ENCODE measurements around the gene COX10. TPM values are rescaled to one million over a fixed set of nuclear protein-coding genes. Genes with fewer than 3 reads are reported as not detected.
"Not testable (repeated sequence)": the region's sequence is repeated elsewhere in the genome, so short reads cannot be mapped to it uniquely, and the experiment has no call there.

The COX10 gene
- total RNA-seq, 1 donor from 2014 or later = 16.8 TPM

DNA sequence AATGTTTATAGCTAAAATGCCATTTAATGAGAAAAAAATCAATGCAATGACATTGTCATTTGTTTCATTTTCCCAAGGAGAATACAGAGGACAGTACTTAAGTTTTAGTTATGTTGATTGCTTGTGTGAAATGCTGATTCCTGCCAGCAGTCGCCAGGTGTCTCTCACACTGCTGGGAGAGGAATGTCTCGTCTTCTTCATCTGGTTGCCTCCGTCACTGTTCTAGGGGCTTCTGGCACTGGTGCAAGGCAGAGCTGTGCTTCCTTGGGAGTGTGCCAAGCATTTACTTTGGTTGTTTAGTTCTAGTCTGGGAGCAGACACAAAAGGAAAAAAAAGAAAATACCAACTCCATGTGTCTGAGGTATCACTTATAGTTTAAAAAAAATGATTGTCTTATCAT, 107.7 kb downstream of the COX10 start:
- not testable (repeated sequence) for DNase-seq (ENCODE audit: low spot score)

GRCh38 chr17:14177801-14178200, 108.5 kb downstream of the COX10 start:
- DNase-seq (ENCODE audit: low spot score) = not testable (repeated sequence)

DNA sequence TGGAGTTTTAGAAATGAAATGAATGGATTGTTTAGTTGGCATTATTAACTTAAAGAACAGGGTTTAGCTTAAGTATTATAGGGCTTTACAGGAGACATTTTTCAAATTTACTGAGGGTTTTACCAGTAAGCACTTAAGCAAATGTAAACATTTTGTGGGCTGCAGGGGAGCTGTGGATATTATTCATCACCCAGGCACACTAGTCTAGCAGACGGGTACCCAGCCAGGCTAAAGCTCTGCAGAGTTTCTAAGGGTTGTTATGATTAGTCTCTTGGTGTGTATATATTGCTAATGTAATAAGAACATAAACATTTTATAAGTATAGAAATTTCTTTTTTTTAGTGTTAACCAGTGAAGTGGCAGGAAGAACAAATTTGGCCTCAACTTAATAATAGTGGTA, 110.6 kb downstream of the COX10 start:
- DNase-seq (ENCODE audit: low spot score) = not testable (repeated sequence)

GRCh38 chr17:14182084-14182483, 112.8 kb downstream of the COX10 start:
- not testable (repeated sequence) for DNase-seq (ENCODE audit: low spot score)

- not testable (repeated sequence) for DNase-seq (ENCODE audit: low spot score)
These were observed 115.2 kb downstream of the COX10 start for GRCh38 chr17:14184536-14184935.

DNA sequence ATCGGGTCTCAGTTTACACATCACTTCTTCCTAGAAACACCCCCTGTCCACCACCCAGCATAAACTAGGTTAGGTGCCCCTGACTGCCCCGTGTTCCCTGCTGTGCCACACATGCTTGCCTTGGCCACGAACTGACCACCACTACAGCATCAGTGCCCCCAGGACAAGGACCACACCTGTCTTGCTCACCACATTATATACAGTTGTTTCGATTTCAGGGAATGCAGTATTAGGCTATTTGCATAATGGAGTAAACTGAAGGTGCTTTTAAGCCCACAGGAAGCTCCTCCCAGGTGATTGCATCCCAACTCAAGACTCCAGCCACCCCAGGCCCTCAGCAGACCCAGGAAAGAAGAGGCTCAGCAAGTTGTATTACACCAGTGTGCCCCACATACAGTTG, 117.1 kb downstream of the COX10 start:
- DNase-seq (ENCODE audit: low spot score) = not testable (repeated sequence)

- DNase-seq (ENCODE audit: low spot score) = not testable (repeated sequence)
These were observed 121.5 kb downstream of the COX10 start for GRCh38 chr17:14190774-14191173.

GRCh38 chr17:14191469-14191868, 122.2 kb downstream of the COX10 start:
- not testable (repeated sequence) for DNase-seq (ENCODE audit: low spot score)

DNA sequence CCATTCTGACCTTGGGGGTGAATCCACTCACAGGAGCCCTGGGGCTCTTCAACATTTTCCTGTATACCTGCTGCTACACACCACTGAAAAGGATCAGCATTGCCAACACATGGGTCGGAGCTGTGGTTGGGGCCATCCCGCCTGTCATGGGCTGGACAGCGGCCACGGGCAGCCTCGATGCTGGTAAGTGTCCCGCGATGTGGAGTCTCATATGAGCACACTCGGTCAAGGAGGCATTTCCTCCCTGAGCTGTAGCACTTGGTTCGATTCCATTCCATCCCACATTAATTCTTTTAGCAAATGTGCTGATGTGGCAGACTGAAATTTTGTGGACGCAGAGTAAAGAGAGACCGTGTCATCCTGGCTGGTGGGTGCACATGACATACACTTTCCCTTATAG, 122.7 kb downstream of the COX10 start:
- not testable (repeated sequence) for DNase-seq (ENCODE audit: low spot score)

GRCh38 chr17:14192636-14193344, 123.5 kb downstream of the COX10 start:
- DNase-seq (ENCODE audit: low spot score) = not testable (repeated sequence)

DNA sequence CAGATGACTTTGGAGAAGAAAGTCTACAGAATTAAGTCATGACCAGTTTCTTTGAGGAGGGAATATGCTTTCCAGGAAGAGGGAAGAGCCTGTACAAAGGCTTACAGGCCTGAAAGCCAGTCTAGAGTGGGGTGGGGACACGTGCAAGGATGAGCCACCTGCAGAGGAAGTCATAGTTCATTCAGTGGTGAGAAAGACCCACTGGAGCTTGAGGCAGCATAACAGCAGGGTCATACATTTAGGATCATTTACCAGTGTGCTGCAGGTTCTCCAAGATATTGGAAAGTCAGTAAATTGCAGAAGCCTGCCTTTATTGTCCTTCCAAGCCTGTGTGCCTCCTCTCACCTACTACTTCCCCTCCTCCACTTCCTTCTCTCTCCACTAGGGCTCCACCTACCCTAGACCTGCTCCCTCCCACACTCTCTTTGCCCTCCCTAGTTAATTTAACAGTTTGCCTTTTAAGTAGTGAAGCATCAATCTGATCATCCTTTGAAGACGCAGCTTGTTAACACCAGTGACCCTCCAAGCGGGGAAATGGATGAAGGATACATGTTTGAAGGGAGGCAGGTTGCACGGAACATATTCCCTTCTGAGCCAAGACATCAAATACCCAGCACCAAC, 127.2 kb downstream of the COX10 start:
- no peak for DNase-seq (ENCODE audit: low spot score)

GRCh38 chr17:14197057-14197456, 127.8 kb downstream of the COX10 start:
- no peak for DNase-seq (ENCODE audit: low spot score)

GRCh38 chr17:14197586-14197985, 128.3 kb downstream of the COX10 start:
- no peak for DNase-seq (ENCODE audit: low spot score)

DNA sequence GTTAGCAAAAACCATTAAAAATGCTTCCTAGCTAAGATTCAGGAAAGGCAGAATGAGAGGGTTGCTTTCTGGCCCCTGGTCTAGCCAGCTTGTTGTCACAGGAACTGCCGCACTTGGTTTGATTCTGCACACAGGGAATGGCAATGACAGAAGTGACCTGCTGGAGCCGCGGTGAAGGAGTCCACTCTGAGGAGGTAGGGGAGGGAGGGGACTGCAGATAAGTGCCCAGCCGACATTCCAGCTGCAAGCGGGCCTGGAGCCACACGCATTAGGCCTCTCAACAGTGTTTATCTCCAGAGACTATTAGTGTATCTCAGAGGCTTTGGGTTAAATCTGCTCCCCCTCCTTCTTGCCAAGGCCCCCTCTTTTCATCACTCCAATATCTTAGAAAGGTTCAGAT, 128.7 kb downstream of the COX10 start:
- DNase-seq (ENCODE audit: low spot score) = no peak

GRCh38 chr17:14198575-14198974, 129.3 kb downstream of the COX10 start:
- no peak for DNase-seq (ENCODE audit: low spot score)

- DNase-seq (ENCODE audit: low spot score) = no peak
These were observed 130.3 kb downstream of the COX10 start for GRCh38 chr17:14199601-14200000.

DNA sequence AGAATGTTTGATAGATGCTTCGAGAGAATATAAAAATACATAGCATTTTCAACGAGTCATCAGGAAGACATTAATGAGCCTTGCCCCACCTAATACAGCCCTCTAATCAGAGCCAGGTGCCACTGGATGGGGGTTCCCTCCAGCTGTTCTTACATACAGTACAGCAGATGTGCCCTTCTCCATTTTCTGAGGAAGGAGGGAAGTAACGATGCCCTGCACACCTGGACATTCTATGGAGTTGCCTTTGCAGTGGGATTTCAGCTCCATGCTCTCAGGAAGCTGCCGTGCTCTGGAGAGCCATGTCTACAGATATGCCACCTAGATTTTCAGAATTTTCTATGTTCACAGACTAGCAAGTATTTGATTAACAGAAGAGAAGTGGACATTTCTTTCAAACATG, 131.1 kb downstream of the COX10 start:
- no peak for DNase-seq (ENCODE audit: low spot score)

GRCh38 chr17:14201021-14201987, 132.0 kb downstream of the COX10 start:
- no peak for DNase-seq (ENCODE audit: low spot score)

- DNase-seq (ENCODE audit: low spot score) = no peak
These were observed 132.7 kb downstream of the COX10 start for GRCh38 chr17:14201988-14202380.

- DNase-seq (ENCODE audit: low spot score) = no peak
These were observed 133.3 kb downstream of the COX10 start for GRCh38 chr17:14202388-14203166.

DNA sequence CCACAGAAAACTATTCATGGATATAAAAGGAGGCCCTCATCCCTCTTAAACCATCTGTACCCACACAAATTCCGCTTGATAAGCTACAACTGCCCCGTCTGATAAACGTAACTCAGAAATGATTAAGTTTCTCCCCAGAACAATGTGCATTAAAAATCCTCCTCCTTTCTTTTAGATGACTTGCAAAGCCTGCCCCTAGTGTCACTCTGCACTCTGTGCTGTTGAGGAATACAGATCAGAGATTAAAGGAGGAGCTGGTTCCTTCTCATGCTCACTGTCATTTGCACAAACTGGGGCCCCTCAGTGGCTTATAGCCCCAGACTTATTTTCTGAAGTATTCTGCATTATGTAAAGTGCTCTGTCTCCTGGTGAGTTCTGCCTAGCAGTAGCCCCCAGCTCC, 134.1 kb downstream of the COX10 start:
- DNase-seq (ENCODE audit: low spot score) = no peak

DNA sequence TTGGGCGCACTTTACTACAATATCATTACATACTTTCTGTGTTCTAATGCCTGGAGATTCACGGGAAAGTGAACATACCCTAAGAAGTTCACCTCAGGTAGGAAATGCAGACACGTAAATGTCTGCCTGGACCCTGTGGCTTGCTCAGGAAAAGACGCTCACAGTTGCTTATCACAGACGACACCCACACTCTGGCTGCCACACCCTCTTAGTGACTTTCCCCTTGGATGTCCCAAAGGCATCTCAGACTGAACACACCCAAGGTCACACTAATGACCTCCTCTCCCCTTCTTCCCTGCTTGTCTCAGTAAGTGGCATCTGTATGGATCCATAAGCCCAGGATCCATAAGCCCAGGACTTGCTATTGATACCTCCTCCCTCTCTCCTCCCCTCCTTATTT, 134.8 kb downstream of the COX10 start:
- DNase-seq (ENCODE audit: low spot score) = no peak
